Measurements from ENCODE around the gene NHLH2. TPM values are rescaled to one million over a fixed set of nuclear protein-coding genes. Genes with fewer than 3 reads are reported as not detected.

The NHLH2 gene
- total and polyA plus RNA-seq, 10 of the 15 experiments (the other 5 are each of a cell fraction or from before 2014, with no cell fraction given), result 0.01 to 0.08 (median 0.05) TPM; not detected in 6

GRCh38 chr1:115802416-115802815 lies 38.5 kb downstream of the NHLH2 start:
- ATAC-seq, result no peak
- Histone ChIP-seq H3K27ac (ENCODE audit: control insufficient read depth, insufficient read depth) (no peak overlapping the region), H3K27me3 (replicated peaks in 1 of 2; ENCODE audit: control insufficient read depth in 2 of 2, insufficient read depth in 2 of 2, low read length in 1 of 2) (peaks cover 0 to 2% of the 10 kb centered on the region in 2 experiments; a peak in 1 of 4 replicates), H3K4me2 (ENCODE audit: control insufficient read depth, insufficient read depth) (no peak overlapping the region), H3K9ac (ENCODE audit: control insufficient read depth, insufficient read depth, low read length) (no peak overlapping the region), H3K9me3 (replicated peaks; ENCODE audit: control insufficient read depth, insufficient read depth, low read length) (no peaks in the 10 kb centered on the region), H3K4me3 (no peak overlapping the region), H3K36me3 (ENCODE audit: control insufficient read depth in 2 of 2, insufficient read depth in 2 of 2, low read length in 1 of 2) (no peaks in the 10 kb centered on the region), H4K20me1 (ENCODE audit: control insufficient read depth, insufficient read depth) (no peaks in the 10 kb centered on the region), H3K4me1 (ENCODE audit: control insufficient read depth, insufficient read depth, low read length) (no peaks in the 10 kb centered on the region), H3K79me2 (ENCODE audit: control insufficient read depth, insufficient read depth, low read length) (no peaks in the 10 kb centered on the region), H2AFZ (ENCODE audit: control insufficient read depth, low read depth, low read length) (no peak overlapping the region)
- TF ChIP-seq SIN3A (IDR thresholded peaks at IDR 0.05; ENCODE audit: low read depth, low read length) (no peak), RB1 (IDR thresholded peaks at IDR 0.05; ENCODE audit: borderline replicate concordance) (no peak), SIX5 (IDR thresholded peaks at IDR 0.05; ENCODE audit: low read depth, low read length, severe bottlenecking) (no peak), ZNF217 (IDR thresholded peaks at IDR 0.05) (no peak), SREBF2 (IDR thresholded peaks at IDR 0.05; ENCODE audit: low read length) (no peak), ZNF24 (IDR thresholded peaks at IDR 0.05) (no peak), ZNF274 (IDR thresholded peaks at IDR 0.05; ENCODE audit: insufficient read depth, insufficient read length) (no peak), SUZ12 (IDR thresholded peaks at IDR 0.05; ENCODE audit: unreplicated experiment) (no peak), CHD2 (IDR thresholded peaks at IDR 0.05; ENCODE audit: borderline replicate concordance, low read depth, low read length) (no peak), RUNX3 (IDR thresholded peaks at IDR 0.05; ENCODE audit: low read length) (no peak), LARP7 (IDR thresholded peaks at IDR 0.05) (no peak), ETV6 (conservative IDR thresholded peaks at IDR 0.05 in 1 of 2, IDR thresholded peaks at IDR 0.05 in 1 of 2; ENCODE audit: borderline replicate concordance in 1 of 2, low read depth in 1 of 2) (no peak), TBL1XR1 (IDR thresholded peaks at IDR 0.05; ENCODE audit: low read depth, low read length) (no peak)
- TF ChIP-seq, protein P1, sequence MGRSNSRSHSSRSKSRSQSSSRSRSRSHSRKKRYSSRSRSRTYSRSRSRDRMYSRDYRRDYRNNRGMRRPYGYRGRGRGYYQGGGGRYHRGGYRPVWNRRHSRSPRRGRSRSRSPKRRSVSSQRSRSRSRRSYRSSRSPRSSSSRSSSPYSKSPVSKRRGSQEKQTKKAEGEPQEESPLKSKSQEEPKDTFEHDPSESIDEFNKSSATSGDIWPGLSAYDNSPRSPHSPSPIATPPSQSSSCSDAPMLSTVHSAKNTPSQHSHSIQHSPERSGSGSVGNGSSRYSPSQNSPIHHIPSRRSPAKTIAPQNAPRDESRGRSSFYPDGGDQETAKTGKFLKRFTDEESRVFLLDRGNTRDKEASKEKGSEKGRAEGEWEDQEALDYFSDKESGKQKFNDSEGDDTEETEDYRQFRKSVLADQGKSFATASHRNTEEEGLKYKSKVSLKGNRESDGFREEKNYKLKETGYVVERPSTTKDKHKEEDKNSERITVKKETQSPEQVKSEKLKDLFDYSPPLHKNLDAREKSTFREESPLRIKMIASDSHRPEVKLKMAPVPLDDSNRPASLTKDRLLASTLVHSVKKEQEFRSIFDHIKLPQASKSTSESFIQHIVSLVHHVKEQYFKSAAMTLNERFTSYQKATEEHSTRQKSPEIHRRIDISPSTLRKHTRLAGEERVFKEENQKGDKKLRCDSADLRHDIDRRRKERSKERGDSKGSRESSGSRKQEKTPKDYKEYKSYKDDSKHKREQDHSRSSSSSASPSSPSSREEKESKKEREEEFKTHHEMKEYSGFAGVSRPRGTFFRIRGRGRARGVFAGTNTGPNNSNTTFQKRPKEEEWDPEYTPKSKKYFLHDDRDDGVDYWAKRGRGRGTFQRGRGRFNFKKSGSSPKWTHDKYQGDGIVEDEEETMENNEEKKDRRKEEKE (IDR thresholded peaks at IDR 0.05), result no peak
- in situ Hi-C loops (cut with MboI), result no loop called here
- POLR2A ChIA-PET, result no interaction called here
- RAD21 ChIA-PET (ENCODE audit: unreplicated experiment), result no interaction called here
- no peak for DNase-seq (ENCODE audit: low read depth, low spot score)
- BruUV-seq (replicated peaks), result no TSS peak
- SMC1A ChIA-PET (ENCODE audit: uncharacterized antibody, unreplicated experiment), result interaction anchor here (0.7 to 1.1 kb wide), 4 partner anchors 8 to 218 kb away, joined by 3 to 4 read pairs (median 3); no protein-coding TSS in a partner anchor
- intact Hi-C loops (cut with micrococcal nuclease; ENCODE audit: unreplicated experiment), result no loop called here
- FAIRE-seq, result no peak
- 38% methylated on average over 2 of the region's 2 CpGs for WGBS (ENCODE audit: insufficient coverage, insufficient replicate concordance, low lambda C conversion rate, missing lambda C conversion rate)
- CTCF ChIA-PET, result interaction anchor here (1.4 to 11.4 kb wide), 2 partner anchors 182 to 218 kb away, joined by 5 to 132 read pairs; no protein-coding TSS in a partner anchor

Measured in GM12878 (cell line).